K562 (cell line): ENCODE data around the gene COMMD10. TPM values are rescaled to one million over a fixed set of nuclear protein-coding genes. Genes with fewer than 3 reads are reported as not detected.

ENCODE experiments used
- ADNP ChIP-seq: fragments of 200-800 bp; sonication (Bioruptor generic); IDR thresholded peaks from 2 replicates; pipeline ENCODE4 v1.6.1; 2016; ENCODE audit warnings: missing genetic modification characterization, missing compliant biosample characterization
- ATF7 ChIP-seq: fragments of 450-650 bp; IDR thresholded peaks from 2 replicates; pipeline ENCODE4 v1.7.1; 2014; ENCODE audit warnings: mild to moderate bottlenecking, moderate library complexity
- CC2D1A ChIP-seq: fragments of 450-650 bp; IDR thresholded peaks from 2 replicates; pipeline ENCODE4 v1.6.1; 2017; ENCODE audit warnings: mild to moderate bottlenecking
- CHAMP1 ChIP-seq: fragments of 450-650 bp; IDR thresholded peaks from 2 replicates; pipeline ENCODE4 v1.6.1; 2016; ENCODE audit warnings: mild to moderate bottlenecking
- DIDO1 ChIP-seq: fragments of 450-650 bp; IDR thresholded peaks from 2 replicates; pipeline ENCODE4 v1.6.1; 2016; ENCODE audit warnings: low read depth, missing biosample characterization, missing genetic modification characterization
- EHMT2 ChIP-seq: fragments of 450-650 bp; IDR thresholded peaks from 2 replicates; pipeline ENCODE4 v1.6.1; 2018; ENCODE audit warnings: antibody characterized with exemption
- HIVEP1 ChIP-seq: fragments of 250-450 bp; sonication (Bioruptor Pico); IDR thresholded peaks from 2 replicates; pipeline ENCODE4 v1.4.0; 2020; ENCODE audit warnings: mild to moderate bottlenecking
- HNRNPUL1 ChIP-seq: fragments of 200-400 bp; formaldehyde crosslinking; IDR thresholded peaks from 2 replicates; pipeline ENCODE4 v1.6.1; 2017; ENCODE audit warnings: low read length
- JUND ChIP-seq, 2 experiments: IDR thresholded peaks; 2 replicates in 1 of 2; 3 replicates in 1 of 2; pipeline ENCODE4 v1.6.1; 2011; ENCODE audit warnings: borderline replicate concordance in 2 of 2, low read depth in 2 of 2, low read length in 2 of 2, improper control_type of control experiment in 1 of 2, missing biosample characterization in 1 of 2, missing genetic modification characterization in 1 of 2, missing genetic modification reagents in 1 of 2
- MTF1 ChIP-seq: fragments of 250-450 bp; sonication (Bioruptor Pico); IDR thresholded peaks from 2 replicates; pipeline ENCODE4 v1.9.0; 2021; ENCODE audit warnings: moderate library complexity, mild to moderate bottlenecking, inconsistent platforms, borderline replicate concordance
- NFE2 ChIP-seq: IDR thresholded peaks from 2 replicates; pipeline ENCODE4 v1.6.1; 2014; ENCODE audit warnings: antibody characterized with exemption, low read depth
- PTTG1 ChIP-seq: fragments of 450-650 bp; IDR thresholded peaks from 2 replicates; pipeline ENCODE4 v1.6.1; 2016; ENCODE audit warnings: low read depth, mild to moderate bottlenecking, missing genetic modification characterization, missing compliant biosample characterization
- SMARCE1 ChIP-seq: fragments of 450-650 bp; IDR thresholded peaks from 2 replicates; pipeline ENCODE4 v1.7.1; 2016; ENCODE audit warnings: mild to moderate bottlenecking
- SUPT5H ChIP-seq: fragments of 450-650 bp; IDR thresholded peaks from 2 replicates; pipeline ENCODE4 v1.6.1; 2016
- TARDBP ChIP-seq: fragments of 450-650 bp; IDR thresholded peaks from 2 replicates; pipeline ENCODE4 v1.6.1; 2016
- ZNF668 ChIP-seq: fragments of 250-450 bp; sonication (Bioruptor Pico); IDR thresholded peaks from 2 replicates; pipeline ENCODE4 v1.8.0; 2022; ENCODE audit warnings: mild to moderate bottlenecking, inconsistent platforms
- ZNF778 ChIP-seq: fragments of 450-650 bp; formaldehyde crosslinking; IDR thresholded peaks from 2 replicates; pipeline ENCODE4 v1.4.0; 2020; ENCODE audit warnings: mild to moderate bottlenecking, moderate library complexity
- polyA plus RNA-seq, 8 experiments: library from polyadenylated mRNA; depleted of rRNA in 4 of 8; stranded (reverse) in 5 of 8; unstranded in 3 of 8; fragments of >200 nt; fragmentation: Nextera tagmentation in 2 of 8; fragmentation: Illumina TruSeq in 1 of 8; extraction: Ambion mirVana in 2 of 8; extraction: Trizol in 1 of 8; gene quantifications; 2 replicates each; pipeline versions ENCODE4 v1.2.1 to v1.2.3, GENCODE V29; 2011 to 2014; ENCODE audit warnings: inconsistent platforms in 1 of 8, missing spikeins in 1 of 8
- total RNA-seq, 7 experiments: library from RNA; depleted of rRNA in 6 of 7; stranded (reverse); fragments of >200 nt in 6 of 7; fragmentation: Illumina TruSeq in 2 of 7; extraction: Trizol in 2 of 7; gene quantifications; 2 replicates each; pipeline versions ENCODE4 v1.2.1 to v1.2.3, GENCODE V29; 2011 to 2021; ENCODE audit warnings: low replicate concordance in 1 of 7
- TF ChIP-seq, protein P1 (sequence below): fragments of 250-450 bp; sonication (Bioruptor Pico); IDR thresholded peaks from 2 replicates; pipeline ENCODE4 v1.5.0; 2021; ENCODE audit warnings: mild to moderate bottlenecking, moderate library complexity
- TF ChIP-seq, protein P2 (sequence below): fragments of 250-450 bp; sonication (Bioruptor Pico); IDR thresholded peaks from 2 replicates; pipeline ENCODE4 v1.4.0; 2020; ENCODE audit warnings: mild to moderate bottlenecking
- TF ChIP-seq, protein P3 (sequence below): IDR thresholded peaks from 2 replicates; pipeline ENCODE4 v1.6.1; 2016; ENCODE audit warnings: missing genetic modification characterization, missing compliant biosample characterization

COMMD10 gene
- total and polyA plus RNA-seq, 9 of the 15 experiments (the other 6 are each of a cell fraction or from before 2014, with no cell fraction given) = 17.9 to 101 (median 28.0) TPM

GRCh38 chr5:116084871-116085715 lies at the start of gene COMMD10 (continued):
- TF ChIP-seq SMARCE1 (no peak), TARDBP (no peak), CHAMP1 (no peak), HNRNPUL1 (no peak), ATF7 (peak; percentile 18; the same call in 1 of the 2 replicates), PTTG1 (tag) (no peak), EHMT2 (no peak), ADNP (no peak), MTF1 (CRISPR knock-in tag) (no peak), DIDO1 (no peak; the same call in 1 of the 2 replicates), CC2D1A (no peak), HIVEP1 (CRISPR knock-in tag) (no peak), JUND (IDR thresholded peaks at IDR 0.05; ENCODE audit: borderline replicate concordance, low read depth, low read length) (0 out of 2 replicates have a peak, but pooled peaks have one; percentile 2), JUND (tag; IDR thresholded peaks at IDR 0.05; ENCODE audit: borderline replicate concordance, low read depth, low read length) (no peak), SUPT5H (peak; percentile 88), ZNF668 (CRISPR knock-in tag) (0 out of 2 replicates have a peak, but pooled peaks have one; percentile 11), NFE2 (no peak), ZNF778 (no peak)
- TF ChIP-seq, protein P1, sequence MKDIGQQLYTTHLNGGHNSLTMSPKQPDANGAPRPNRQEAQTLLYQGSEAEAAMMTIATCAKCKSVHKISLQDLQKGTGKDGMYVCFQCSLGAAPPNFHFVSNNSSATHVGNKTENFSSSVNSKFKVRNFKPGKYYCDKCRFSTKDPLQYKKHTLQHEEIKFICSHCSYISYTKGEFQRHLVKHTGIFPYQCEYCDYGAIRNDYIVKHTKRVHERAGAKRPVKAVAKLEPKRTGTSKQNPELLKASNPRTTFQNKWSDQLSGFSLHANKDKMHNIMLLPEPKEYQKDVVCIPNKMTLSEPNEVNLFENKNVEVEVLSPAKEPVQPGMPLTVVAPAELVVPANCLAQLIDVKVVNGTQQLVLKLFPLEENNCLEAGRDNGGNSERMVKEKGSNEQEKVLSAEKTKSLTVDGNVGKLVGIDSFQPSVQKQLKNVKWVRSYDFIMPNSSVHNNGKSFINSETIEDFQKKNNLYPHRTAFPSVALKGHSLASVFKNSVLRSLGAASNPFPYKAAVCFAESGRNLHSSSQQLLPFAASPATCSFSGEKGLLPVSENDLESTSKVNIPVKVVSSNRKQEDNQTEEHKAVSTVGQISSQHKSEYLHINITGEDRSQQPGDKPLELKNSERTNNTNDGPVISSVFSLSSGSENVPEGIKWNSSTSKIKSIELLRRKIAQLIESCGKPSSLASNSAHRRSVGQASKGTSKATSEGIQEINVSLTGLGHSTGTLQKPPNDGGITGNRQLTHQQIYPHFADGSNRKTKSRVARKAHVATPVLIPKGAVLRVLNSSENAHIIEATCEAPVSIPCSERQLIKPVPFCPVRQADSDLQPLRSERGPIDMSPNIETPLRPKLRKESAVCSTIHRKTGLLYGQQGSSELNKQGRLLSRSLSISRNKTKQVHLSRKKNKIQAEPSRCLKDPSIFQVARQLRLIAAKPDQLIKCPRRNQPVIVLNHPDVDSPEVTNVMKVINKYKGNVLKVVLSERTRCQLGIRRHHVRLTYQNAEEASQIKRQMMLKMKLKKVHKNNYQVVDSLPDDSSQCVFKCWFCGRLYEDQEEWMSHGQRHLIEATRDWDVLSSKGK (CRISPR knock-in tag) = no peak
- TF ChIP-seq, protein P2, sequence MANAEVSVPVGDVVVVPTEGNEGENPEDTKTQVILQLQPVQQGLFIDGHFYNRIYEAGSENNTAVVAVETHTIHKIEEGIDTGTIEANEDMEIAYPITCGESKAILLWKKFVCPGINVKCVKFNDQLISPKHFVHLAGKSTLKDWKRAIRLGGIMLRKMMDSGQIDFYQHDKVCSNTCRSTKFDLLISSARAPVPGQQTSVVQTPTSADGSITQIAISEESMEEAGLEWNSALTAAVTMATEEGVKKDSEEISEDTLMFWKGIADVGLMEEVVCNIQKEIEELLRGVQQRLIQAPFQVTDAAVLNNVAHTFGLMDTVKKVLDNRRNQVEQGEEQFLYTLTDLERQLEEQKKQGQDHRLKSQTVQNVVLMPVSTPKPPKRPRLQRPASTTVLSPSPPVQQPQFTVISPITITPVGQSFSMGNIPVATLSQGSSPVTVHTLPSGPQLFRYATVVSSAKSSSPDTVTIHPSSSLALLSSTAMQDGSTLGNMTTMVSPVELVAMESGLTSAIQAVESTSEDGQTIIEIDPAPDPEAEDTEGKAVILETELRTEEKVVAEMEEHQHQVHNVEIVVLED = no peak
- TF ChIP-seq, protein P3, sequence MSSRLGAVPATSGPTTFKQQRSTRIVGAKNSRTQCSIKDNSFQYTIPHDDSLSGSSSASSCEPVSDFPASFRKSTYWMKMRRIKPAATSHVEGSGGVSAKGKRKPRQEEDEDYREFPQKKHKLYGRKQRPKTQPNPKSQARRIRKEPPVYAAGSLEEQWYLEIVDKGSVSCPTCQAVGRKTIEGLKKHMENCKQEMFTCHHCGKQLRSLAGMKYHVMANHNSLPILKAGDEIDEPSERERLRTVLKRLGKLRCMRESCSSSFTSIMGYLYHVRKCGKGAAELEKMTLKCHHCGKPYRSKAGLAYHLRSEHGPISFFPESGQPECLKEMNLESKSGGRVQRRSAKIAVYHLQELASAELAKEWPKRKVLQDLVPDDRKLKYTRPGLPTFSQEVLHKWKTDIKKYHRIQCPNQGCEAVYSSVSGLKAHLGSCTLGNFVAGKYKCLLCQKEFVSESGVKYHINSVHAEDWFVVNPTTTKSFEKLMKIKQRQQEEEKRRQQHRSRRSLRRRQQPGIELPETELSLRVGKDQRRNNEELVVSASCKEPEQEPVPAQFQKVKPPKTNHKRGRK (tag) = no peak
